ENCODE results near the gene C2CD2.

C2CD2 gene

GRCh38 chr21:41970751-41971653 lies 17.2 kb upstream of the C2CD2 start:
- no peak for TF ChIP-seq SIN3A (IDR thresholded peaks at IDR 0.05; ENCODE audit: borderline replicate concordance, insufficient read depth, low read length)

- TF ChIP-seq POLR2AphosphoS5 (IDR thresholded peaks at IDR 0.05; ENCODE audit: low read depth, low read length) (no peak), SIN3A (IDR thresholded peaks at IDR 0.05; ENCODE audit: borderline replicate concordance, insufficient read depth, low read length) (no peak), REST (IDR thresholded peaks at IDR 0.05; ENCODE audit: insufficient read depth in 1 of 2, low read depth in 2 of 2, low read length in 2 of 2) (no peak), TAF1 (IDR thresholded peaks at IDR 0.05; ENCODE audit: borderline replicate concordance, insufficient read depth, low read length) (no peak), FOXP2 (optimal IDR thresholded peaks at IDR 0.05; ENCODE audit: borderline replicate concordance, extremely low read depth, extremely low read length, insufficient read depth) (no peak)
Observed at GRCh38 chr21:41970106-41970391, 16.2 kb upstream of the C2CD2 start.

DNA sequence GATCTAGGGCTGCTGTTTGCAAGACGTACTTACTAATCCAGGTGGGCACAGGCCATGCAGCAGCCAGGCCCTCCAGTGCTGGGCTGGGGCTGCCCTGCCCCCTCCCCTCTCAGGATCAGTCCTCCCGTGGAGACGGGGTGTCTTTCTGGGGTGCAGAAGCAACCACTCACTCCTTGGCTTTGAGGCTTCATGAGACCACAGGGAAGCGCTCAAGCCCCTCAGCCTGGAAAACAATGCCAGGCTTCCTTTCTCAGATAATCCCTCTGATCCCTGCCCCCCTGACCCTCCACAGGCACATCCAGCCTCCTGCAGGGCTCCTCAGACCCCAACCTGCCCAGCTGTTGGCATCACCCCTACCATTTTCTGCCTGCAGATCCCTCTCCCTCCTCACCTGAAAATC lies 13.9 kb upstream of the C2CD2 start:
- no peak for TF ChIP-seq FOXP2 (optimal IDR thresholded peaks at IDR 0.05; ENCODE audit: borderline replicate concordance, extremely low read depth, extremely low read length, insufficient read depth)
- TF ChIP-seq TAF1 (IDR thresholded peaks at IDR 0.05; ENCODE audit: borderline replicate concordance, insufficient read depth, low read length): no peak
- no peak for TF ChIP-seq SIN3A (IDR thresholded peaks at IDR 0.05; ENCODE audit: borderline replicate concordance, insufficient read depth, low read length)
- no peak for TF ChIP-seq REST (IDR thresholded peaks at IDR 0.05; ENCODE audit: insufficient read depth in 1 of 2, low read depth in 2 of 2, low read length in 2 of 2)
- no peak for TF ChIP-seq POLR2AphosphoS5 (IDR thresholded peaks at IDR 0.05; ENCODE audit: low read depth, low read length)

- TF ChIP-seq SIN3A (IDR thresholded peaks at IDR 0.05; ENCODE audit: borderline replicate concordance, insufficient read depth, low read length) (no peak), FOXP2 (optimal IDR thresholded peaks at IDR 0.05; ENCODE audit: borderline replicate concordance, extremely low read depth, extremely low read length, insufficient read depth) (no peak), TAF1 (IDR thresholded peaks at IDR 0.05; ENCODE audit: borderline replicate concordance, insufficient read depth, low read length) (no peak), POLR2AphosphoS5 (IDR thresholded peaks at IDR 0.05; ENCODE audit: low read depth, low read length) (no peak), REST (IDR thresholded peaks at IDR 0.05; ENCODE audit: insufficient read depth in 1 of 2, low read depth in 2 of 2, low read length in 2 of 2) (no peak)
Observed at GRCh38 chr21:41966872-41967621, 13.2 kb upstream of the C2CD2 start.

GRCh38 chr21:41966041-41966833 lies 12.4 kb upstream of the C2CD2 start:
- no peak for TF ChIP-seq POLR2AphosphoS5 (IDR thresholded peaks at IDR 0.05; ENCODE audit: low read depth, low read length)
- TF ChIP-seq SIN3A (IDR thresholded peaks at IDR 0.05; ENCODE audit: borderline replicate concordance, insufficient read depth, low read length): no peak
- no peak for TF ChIP-seq FOXP2 (optimal IDR thresholded peaks at IDR 0.05; ENCODE audit: borderline replicate concordance, extremely low read depth, extremely low read length, insufficient read depth)
- no peak for TF ChIP-seq TAF1 (IDR thresholded peaks at IDR 0.05; ENCODE audit: borderline replicate concordance, insufficient read depth, low read length)
- no peak for TF ChIP-seq REST (IDR thresholded peaks at IDR 0.05; ENCODE audit: insufficient read depth in 1 of 2, low read depth in 2 of 2, low read length in 2 of 2)

All from PFSK-1 (cell line).